Heart left ventricle (tissue), 13 donors: Measurements from ENCODE around the gene NCS1.

Experiments used
- CTCF ChIP-seq, 12 donors: fragments of 200-600 bp; sonication (generic) in 4 of 12; IDR thresholded peaks; one replicate each; pipeline versions ENCODE4 v1.5.0 to v1.8.0; 2018 to 2022; ENCODE audit warnings: antibody characterized with exemption in 12 of 12, mild to moderate bottlenecking in 5 of 12
- POLR2A ChIP-seq, 2 donors: fragments of 450-650 bp; IDR thresholded peaks; one replicate each; pipeline ENCODE4 v1.6.1; 2017; ENCODE audit warnings: antibody characterized with exemption in 2 of 2, mild to moderate bottlenecking in 2 of 2, moderate library complexity in 2 of 2
- donor health status: ischemic (EF 13 %, LVEDD 7.1; RV severe dilation, severe dysfunction).
- donor health status: DM: no; HTN: yes; CAD: no.
- donor health status: DM: no; HTN: no; CAD: no.
- donor health status: ischemic (EF 25% LVEDD 6.9; RV normal size, moderate dysfunction).
- donor health status: ischemic (EF 25% LVEDD 5.7; RV mildly dilated, moderate dysfunction).
- donor health status: ischemic (EF 35%, LVEDD 5.7; RV mildly dilated, moderate dysfunction).
- donor health status: nonischemic (EF 11% LVEDD 7.7; RV severe dilation, severe dysfunction).
- donor health status: DM: yes; HTN: yes; CAD: no.
- donor health status: PGD.
- donor health status: ischemic (EF 29% LVEDD 5.4; RV normal size, mild dysfunction).
- donor health status: nonischemic (EF 23%, LVEDD 6.1; RV moderate dilation, normal function).

DNA sequence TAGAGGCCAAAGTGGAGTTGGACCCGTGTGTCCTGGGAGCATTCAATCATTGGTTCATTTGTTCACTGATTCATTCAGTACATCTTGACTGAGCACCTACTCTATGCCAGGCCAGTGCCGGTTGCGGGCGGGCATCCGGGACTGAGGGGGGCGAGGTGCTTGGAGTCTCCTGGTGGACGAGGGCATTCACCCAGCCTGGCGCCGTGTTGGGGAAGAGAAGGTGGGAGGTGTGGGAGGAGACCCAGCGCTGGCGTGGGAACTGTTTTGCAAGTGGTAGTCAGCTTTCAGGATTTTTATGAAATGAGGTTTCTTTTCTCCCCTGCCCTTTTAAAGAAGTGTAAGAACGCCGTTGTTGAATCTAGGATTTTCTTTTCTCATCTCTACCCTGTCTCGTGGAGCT, 37.2 kb downstream of the NCS1 start:
- TF ChIP-seq CTCF (IDR thresholded peaks at IDR 0.05) (no peak), POLR2A (IDR thresholded peaks at IDR 0.05) (no peak)
